ENCODE results near the gene POLR1F.
"Not testable (repeated sequence)": the region's sequence is repeated elsewhere in the genome, so short reads cannot be mapped to it uniquely, and the experiment has no call there.

POLR1F gene, protein sequence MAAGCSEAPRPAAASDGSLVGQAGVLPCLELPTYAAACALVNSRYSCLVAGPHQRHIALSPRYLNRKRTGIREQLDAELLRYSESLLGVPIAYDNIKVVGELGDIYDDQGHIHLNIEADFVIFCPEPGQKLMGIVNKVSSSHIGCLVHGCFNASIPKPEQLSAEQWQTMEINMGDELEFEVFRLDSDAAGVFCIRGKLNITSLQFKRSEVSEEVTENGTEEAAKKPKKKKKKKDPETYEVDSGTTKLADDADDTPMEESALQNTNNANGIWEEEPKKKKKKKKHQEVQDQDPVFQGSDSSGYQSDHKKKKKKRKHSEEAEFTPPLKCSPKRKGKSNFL

DNA sequence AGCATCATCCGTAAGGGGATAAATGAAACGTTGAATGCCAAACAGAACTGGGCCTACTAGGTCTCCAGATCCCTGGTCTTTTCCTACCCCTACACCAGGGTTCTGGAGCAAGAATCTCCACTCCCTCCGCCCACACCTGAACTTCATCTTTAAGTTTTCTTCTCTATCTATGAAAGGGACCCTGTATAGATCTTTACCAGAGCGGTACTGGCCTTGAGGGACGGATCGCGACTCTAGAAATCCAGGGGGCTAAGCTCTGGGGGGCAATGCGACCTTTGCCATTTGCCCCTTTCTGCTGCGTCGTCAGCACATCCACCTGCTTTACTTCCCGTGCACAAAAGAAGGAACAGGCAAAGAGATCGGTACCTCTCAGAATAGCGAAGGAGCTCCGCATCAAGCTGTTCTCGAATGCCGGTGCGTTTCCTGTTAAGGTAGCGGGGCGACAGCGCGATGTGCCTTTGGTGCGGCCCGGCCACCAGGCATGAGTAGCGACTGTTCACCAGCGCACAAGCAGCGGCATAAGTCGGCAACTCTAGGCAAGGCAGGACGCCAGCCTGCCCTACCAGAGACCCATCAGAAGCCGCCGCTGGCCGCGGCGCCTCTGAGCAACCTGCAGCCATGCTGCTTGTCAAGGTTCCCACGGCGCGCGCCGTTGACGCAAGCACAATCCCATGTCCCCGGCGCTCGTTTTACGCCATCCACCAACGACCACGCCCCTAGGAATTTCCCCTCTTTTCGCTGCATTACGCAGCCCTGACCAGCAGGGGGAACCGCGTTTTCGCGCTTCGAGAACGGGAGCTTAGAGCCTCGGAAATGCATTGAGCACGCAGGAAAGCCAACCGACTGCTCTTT, at the start of gene POLR1F:
TSS of gene POLR1F (minus strand) at position 641 of the 852 bp plus-strand sequence. CDS start at position 620, 21 bp downstream.
- DNase-seq, result peak; percentile 90 to 100

DNA sequence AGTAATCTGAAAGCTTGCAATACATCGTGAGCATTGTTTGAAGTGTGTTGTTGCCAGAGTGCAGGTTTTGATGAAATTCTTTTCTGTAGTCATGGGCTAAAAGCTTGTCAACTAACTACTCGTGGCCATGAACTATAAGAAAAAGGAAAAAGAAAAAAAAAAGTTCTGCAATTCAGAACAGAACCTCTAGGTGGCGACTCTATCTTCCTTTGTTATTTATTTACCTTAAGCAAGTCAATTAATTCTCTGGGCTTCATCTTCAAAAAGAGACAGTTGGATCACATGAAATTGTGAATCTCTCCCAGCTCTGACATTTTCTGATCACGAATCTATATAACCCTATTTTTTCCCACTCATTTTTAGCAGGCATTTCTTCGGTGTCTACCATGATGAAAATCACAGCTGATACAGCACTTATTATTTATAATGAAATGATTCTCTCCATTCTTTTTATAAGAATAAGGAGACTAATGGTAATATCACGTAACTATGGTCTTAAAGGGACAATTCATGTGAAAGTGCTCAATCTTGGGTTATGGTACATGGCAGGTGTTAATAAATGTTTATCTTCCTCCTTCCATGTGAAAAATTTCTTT, 45.8 kb upstream of the POLR1F start:
- DNase-seq, result peak; percentile 29 to 92

DNA sequence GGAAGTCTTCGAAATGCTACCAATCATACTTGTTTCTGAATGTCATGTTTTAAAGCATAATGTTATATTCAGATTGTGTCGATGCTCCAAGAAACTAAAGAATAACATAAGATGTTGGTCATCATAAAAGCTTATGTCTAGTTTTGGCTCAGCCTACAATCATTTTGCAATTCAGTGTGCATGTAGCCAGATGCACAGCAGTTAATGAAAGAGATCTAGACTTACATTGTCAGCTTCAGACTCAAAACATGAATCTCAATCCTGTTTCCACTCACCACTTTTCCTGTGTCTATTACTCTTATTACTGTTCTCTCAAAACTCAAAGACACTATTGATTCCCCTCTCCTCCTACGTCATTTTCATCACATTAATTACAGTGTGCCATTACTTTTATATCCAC, 43.2 kb upstream of the POLR1F start:
- no peak for DNase-seq

DNA sequence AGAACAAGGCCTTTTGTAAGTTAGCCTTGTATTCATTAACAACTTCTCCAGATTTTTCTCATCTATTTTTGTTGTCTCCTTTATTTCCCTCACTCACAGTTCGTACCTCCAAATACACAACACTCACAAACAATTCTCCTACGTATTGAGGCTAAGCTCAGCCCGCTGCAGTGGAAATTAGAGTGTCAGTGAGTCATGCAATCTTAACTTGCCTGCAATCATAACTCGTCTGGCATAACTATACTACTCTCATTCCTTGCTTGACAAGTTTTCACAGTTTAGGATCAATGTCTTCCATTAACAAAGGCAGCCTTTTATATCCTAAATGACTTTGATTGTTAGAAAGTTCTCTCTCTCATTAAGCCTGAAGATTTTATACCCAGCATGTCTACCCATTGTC, 40.8 kb upstream of the POLR1F start:
- no peak for DNase-seq

DNA sequence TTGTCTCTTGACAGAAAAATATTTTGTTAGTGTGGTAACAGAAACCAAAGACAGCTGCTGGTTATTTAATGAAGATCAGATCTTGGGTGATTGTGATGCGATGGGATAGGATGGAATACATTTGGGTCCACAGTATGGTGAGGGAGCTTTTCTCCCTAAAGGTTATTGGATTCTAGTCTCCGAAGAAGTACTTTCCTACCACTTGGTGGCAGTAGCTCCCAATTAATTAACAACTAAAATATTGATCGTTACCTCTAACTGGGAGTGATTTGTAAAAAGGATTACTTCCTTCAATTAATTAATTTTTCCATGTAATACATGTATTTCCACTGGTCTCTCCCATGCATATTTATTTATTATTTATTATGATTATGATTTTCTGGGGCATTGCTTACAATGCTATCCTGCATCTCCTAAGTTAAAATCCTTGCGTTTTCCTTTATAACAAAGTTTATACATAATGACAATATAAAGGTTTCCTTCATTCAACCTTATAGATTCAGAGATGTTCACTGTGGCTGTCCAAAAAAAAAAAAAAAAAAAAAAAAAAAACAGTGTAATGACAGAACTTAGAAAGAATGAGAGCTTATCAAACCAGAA, 39.0 kb upstream of the POLR1F start:
- DNase-seq, result peak; percentile 12 to 64

GRCh38 chr7:19744075-19744474, 35.2 kb upstream of the POLR1F start:
- no peak for DNase-seq

DNA sequence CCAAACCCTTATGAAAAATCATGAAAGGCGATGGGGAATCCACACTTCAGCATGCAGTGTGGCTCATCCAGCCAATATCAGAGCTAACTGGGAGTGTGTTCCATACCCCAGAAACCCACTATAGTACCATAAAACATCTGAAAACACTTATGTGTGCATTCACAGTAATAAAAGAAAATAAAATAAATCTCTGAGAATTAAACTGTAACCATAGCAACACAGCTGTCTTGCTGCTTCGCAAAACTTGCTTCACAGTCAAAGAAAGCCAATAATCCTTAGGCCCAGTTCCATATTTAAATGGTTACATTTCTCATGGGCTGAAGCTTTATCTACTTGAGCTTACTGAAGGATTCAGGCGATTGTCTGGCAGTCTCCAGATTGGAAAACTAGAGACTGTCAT, 19.9 kb upstream of the POLR1F start:
- no peak for DNase-seq

DNA sequence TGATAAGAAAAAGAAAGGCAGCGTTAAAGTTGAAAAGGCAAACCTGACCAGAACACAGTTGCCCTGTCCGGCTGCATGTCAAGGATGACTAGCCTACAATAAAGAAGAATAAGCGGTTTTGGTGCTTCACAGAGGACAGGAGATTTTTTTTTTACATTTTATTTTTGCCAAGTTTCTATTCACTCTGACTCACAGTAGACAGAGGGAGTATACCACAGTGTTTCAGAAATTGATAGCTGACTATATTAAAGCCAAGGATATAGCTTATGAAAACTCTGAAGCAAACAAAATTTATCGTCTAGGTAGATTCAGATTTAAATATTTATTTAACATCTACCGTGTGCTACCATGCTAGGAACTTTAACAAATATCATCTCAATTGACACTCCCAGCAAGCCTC, 16.9 kb upstream of the POLR1F start:
- DNase-seq, result no peak

DNA sequence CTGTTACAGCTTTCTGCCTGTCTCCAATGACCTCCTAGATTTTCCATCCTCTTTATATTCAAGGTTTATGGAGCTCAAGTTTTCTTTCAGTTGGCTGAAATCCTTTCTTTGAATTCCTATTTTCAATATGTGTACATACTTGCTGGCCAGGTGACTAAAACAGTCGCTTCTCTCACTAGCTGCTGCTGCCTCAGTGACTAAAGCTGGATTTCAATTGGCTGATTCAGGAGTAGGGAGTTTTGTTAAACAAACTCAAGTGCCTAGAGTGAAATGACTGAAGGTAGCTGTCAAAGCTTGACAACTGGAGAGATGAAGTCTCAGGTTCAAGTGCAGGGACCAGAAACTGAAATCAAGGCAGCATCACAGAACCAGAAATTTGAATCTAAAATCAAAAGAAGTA, 6.7 kb upstream of the POLR1F start:
- DNase-seq, result no peak

DNA sequence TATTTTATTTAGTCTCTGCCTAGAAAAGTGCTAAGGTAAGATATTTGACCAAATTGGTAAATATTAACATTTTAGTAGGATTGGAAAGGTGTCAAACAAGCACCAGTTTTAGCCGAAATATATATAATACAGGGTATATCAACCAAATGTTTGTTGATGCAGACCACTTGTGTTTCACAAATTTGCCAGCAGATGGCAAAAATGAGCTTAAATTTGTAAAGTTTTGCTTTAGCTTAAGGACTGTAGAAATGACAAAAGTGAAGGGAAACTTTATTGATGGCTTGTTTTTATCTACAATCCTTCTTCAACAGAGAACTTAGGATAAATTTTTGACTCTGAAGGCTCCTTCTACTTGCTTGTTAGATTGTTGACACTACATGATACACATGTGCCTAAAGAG, 4.8 kb upstream of the POLR1F start:
- DNase-seq, result peak; percentile 25 to 79

GRCh38 chr7:19709249-19709578, 377 bp upstream of the POLR1F start:
- no peak for DNase-seq

DNA sequence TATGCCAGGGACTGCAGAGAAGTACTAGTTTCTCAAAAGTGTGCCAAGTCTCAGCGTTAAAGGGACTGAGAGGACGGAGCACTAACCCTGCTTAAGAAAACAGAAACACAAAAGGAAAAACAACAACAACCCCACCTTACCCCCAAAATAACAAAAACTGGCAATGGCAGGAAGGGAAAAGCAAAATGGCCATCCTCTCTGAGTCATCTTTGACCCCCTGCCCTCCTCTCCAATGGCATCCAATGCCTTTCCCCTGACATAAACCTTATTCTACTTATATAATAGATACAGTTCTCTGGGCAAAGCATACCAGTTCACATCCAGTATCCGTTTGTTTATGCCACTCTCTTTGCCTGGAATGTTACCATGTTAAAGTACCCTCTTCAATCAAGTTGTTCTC, 1.6 kb downstream of the POLR1F start:
- DNase-seq, result no peak

DNA sequence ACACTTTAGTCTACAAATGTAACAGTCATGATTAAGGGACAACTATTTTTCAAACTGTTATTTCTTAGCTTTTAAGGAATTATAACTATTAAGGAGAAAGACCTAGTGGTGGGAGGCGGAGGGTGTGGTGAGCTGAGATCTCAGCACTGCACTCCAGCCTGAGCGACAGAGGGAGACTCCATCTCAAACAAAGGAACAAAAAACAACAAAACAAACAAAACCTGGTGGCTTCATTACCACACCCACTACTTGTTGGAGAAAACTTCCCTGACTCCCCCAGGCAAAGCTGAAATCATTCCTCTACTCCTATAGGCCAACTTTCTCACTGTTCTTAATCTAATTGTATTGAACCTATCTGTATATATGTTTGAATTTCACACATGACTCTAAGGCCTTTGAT, 3.2 kb downstream of the POLR1F start:
- no peak for DNase-seq

DNA sequence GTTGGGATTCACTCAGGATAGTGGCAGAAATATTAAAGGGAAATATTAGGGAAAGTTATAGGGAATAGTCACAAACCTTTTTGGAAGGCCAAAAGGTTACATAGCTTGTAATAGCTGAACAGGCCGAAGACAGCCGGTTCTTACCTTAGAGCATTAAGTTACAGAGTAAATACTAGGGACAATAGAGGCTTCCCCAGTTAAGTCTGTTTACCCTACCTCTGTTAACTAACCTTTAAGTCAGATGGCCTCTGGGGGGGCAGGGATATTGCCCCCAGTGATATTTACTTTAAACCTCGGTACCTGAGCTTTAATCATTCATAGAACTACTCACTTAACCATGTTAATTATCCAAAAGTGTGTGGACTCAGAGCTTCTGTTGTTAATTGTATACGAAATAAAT, 7.4 kb downstream of the POLR1F start:
- DNase-seq, result no peak

DNA sequence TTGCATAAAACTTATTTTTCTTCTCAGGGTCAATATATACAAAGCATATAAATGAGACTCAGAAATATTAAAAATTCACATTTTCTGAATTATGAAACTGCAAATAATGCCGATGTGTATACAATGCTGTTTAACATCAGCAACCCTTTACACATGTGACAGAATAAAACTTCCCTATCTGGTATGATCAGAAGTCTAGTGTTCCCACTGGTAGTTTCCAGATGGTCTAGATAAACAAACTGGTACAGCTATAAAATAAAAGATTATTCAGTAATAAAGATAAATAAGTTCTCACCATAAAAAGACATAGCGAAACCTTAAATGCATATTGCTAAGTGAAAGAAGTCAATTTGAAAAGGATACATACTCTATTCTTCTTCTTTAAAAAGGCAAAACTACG, 7.9 kb downstream of the POLR1F start:
- no peak for DNase-seq

GRCh38 chr7:19698331-19698730, 10.5 kb downstream of the POLR1F start:
- no peak for DNase-seq

DNA sequence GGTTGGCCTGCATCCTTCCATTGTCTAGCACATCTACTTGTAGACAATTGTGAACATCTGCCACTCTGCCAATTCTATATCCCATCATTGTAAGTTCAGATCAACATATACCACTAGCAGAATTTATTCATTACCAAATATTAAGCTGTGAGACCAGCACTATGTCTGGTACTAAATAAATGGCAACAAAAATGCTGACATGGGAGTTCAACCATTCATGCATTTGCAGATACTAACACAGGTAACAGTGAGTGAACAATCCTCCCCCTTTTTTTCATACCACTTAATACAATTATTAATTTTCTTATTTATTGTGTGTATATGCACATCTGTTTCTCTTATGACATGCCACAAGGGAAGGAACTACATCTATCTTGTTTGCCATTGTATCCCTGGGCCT, 11.9 kb downstream of the POLR1F start:
- no peak for DNase-seq

GRCh38 chr7:19692111-19692828, 16.6 kb downstream of the POLR1F start:
- no peak for DNase-seq

GRCh38 chr7:19690736-19691135, 18.1 kb downstream of the POLR1F start:
- no peak for DNase-seq

GRCh38 chr7:19689130-19689529, 19.7 kb downstream of the POLR1F start:
- DNase-seq, result not testable (repeated sequence)

GRCh38 chr7:19681596-19681995, 27.2 kb downstream of the POLR1F start:
- DNase-seq, result no peak

GRCh38 chr7:19677180-19677579, 31.7 kb downstream of the POLR1F start:
- DNase-seq, result no peak

GRCh38 chr7:19675816-19676215, 33.0 kb downstream of the POLR1F start:
- DNase-seq, result no peak
